Esophagus muscularis mucosa (tissue), 4 donors: ENCODE measurements around the gene PLD1.

ENCODE experiments used
- EP300 ChIP-seq: sonication (generic); formaldehyde crosslinking; IDR thresholded peaks from one replicate; pipeline ENCODE4 v1.6.1; 2017; ENCODE audit warnings: antibody characterized with exemption
- POLR2A ChIP-seq: fragments of 450-650 bp; IDR thresholded peaks from one replicate; pipeline ENCODE4 v1.6.1; 2017; ENCODE audit warnings: antibody characterized with exemption, moderate library complexity, mild to moderate bottlenecking, low read depth
- TF ChIP-seq, protein P1 (sequence below), 3 experiments: fragments of 200-600 bp in 2 of 3; fragments of 450-650 bp in 1 of 3; sonication (generic) in 2 of 3; IDR thresholded peaks; one replicate each; pipeline ENCODE4 v1.5.1; 2017 to 2019; ENCODE audit warnings: antibody characterized with exemption in 3 of 3, mild to moderate bottlenecking in 2 of 3, moderate library complexity in 1 of 3

DNA sequence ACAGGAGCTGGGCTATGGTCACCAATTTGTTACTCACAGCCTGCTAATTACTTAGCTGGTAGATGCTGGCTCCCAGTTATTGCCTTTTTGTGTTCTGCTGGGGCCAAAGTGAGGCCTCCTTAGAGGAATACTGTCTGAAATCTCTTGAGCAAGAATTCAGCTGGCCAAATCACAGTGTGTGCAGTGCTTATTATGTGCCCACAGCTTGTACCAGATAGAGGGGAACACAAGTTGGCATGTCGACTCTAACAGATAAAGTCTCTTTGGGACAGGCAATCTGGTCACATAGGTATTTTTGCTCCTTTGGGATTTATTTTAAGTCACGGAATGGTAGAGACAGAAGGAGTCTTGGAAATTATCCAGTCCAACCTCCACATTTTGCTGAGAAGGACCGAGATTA lies 26.6 kb upstream of the PLD1 start:
- TF ChIP-seq, protein P1, sequence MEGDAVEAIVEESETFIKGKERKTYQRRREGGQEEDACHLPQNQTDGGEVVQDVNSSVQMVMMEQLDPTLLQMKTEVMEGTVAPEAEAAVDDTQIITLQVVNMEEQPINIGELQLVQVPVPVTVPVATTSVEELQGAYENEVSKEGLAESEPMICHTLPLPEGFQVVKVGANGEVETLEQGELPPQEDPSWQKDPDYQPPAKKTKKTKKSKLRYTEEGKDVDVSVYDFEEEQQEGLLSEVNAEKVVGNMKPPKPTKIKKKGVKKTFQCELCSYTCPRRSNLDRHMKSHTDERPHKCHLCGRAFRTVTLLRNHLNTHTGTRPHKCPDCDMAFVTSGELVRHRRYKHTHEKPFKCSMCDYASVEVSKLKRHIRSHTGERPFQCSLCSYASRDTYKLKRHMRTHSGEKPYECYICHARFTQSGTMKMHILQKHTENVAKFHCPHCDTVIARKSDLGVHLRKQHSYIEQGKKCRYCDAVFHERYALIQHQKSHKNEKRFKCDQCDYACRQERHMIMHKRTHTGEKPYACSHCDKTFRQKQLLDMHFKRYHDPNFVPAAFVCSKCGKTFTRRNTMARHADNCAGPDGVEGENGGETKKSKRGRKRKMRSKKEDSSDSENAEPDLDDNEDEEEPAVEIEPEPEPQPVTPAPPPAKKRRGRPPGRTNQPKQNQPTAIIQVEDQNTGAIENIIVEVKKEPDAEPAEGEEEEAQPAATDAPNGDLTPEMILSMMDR (IDR thresholded peaks at IDR 0.05), result no peak
- TF ChIP-seq POLR2A (no peak), EP300 (no peak)
